ENCODE measurements around the gene NEK9.

Gene NEK9

GRCh38 chr14:75040507-75040906 is 86.3 kb downstream of the NEK9 start:
- DNase-seq (ENCODE audit: low read depth in 2 of 2): no peak

GRCh38 chr14:75032939-75033338 is 93.9 kb downstream of the NEK9 start:
- DNase-seq (ENCODE audit: low read depth in 2 of 2): no peak

- no peak for DNase-seq (ENCODE audit: low read depth in 2 of 2)
These were observed 96.7 kb downstream of the NEK9 start for GRCh38 chr14:75030147-75030546.

All from stimulated activated CD8-positive, alpha-beta memory T cell treated with anti-CD3 and anti-CD28 coated beads, Interleukin-7, amount 100 ng/mL, for 1 hour (primary cell).